Kidney (tissue), 14 donors: Measurements from ENCODE around the gene FOXN3. TPM values are rescaled to one million over a fixed set of nuclear protein-coding genes. Genes with fewer than 3 reads are reported as not detected.

Experiments used
- DNase-seq, 5 donors: peaks; one replicate each; pipeline ENCODE4 v3.0.0-alpha.2; 2013 to 2020
- FAIRE-seq: peaks from 2 replicates; lab custom pipeline; 2012; peaks lifted over from hg19 to GRCh38; lab: Jason Lieb, UNC
- H3K27ac ChIP-seq, 2 donors: one replicate each; pipeline ENCODE4 v1.7.0; 2013; ENCODE audit warnings: low read depth in 2 of 2, low read length in 2 of 2, inconsistent platforms in 1 of 2
- H3K27me3 ChIP-seq: one replicate; pipeline ENCODE4 v1.7.1; 2013; ENCODE audit warnings: low read length, inconsistent platforms; ENCODE audit not compliant: control insufficient read depth, insufficient read depth
- H3K36me3 ChIP-seq, 3 donors: one replicate each; pipeline versions ENCODE4 v1.7.0 to v1.7.1; 2013; ENCODE audit warnings: low read length in 3 of 3, control low read depth in 1 of 3, inconsistent platforms in 1 of 3; ENCODE audit not compliant: insufficient read depth in 3 of 3, control insufficient read depth in 2 of 3
- H3K4me1 ChIP-seq, 3 donors: one replicate each; pipeline versions ENCODE4 v1.7.0 to v1.7.1; 2013; ENCODE audit warnings: low read length in 3 of 3, inconsistent platforms in 1 of 3, low read depth in 1 of 3; ENCODE audit not compliant: control insufficient read depth in 2 of 3, insufficient read depth in 2 of 3
- H3K4me3 ChIP-seq, 3 donors: one replicate each; pipeline versions ENCODE4 v1.7.0 to v1.8.1; 2013; ENCODE audit warnings: low read length in 3 of 3, control low read depth in 1 of 3, inconsistent platforms in 1 of 3
- H3K9ac ChIP-seq, 3 donors: one replicate each; pipeline versions ENCODE4 v1.7.0 to v1.7.1; 2013; ENCODE audit warnings: low read length in 3 of 3, control low read depth in 1 of 3, inconsistent platforms in 1 of 3
- H3K9me3 ChIP-seq, 3 donors: one replicate each; pipeline versions ENCODE4 v1.7.0 to v1.7.1; 2013; ENCODE audit warnings: low read length in 3 of 3, control low read depth in 1 of 3, inconsistent platforms in 1 of 3; ENCODE audit not compliant: control insufficient read depth in 2 of 3, insufficient read depth in 1 of 3
- intact Hi-C: fragments of 100-400 bp; cut with DNase I; formaldehyde crosslinking; loops from one replicate; pipeline ENCODE4 v1.11.1; 2022
- polyA plus RNA-seq: library from polyadenylated mRNA; stranded (reverse); fragments of 350-450 nt; fragmentation: Illumina TruSeq; extraction: RNeasy Lipid Tissue Mini Kit (QIAGEN cat#74804); gene quantifications from one replicate; pipeline ENCODE4 v1.2.3, GENCODE V29; 2014; ENCODE audit warnings: low read depth, low replicate concordance; ENCODE audit not compliant: insufficient read depth
- total RNA-seq: library from RNA; stranded (reverse); fragmentation: NEBNext Ultra II Directional; extraction: Animal tissue kit (Norgen Biotek cat#: 25700); gene quantifications from one replicate; pipeline ENCODE4 v1.2.1, GENCODE V29; 2021
- TF ChIP-seq, protein P1 (sequence below): IDR thresholded peaks from 3 replicates; pipeline ENCODE4 v1.5.1; 2012; ENCODE audit warnings: mild to moderate bottlenecking, moderate library complexity, borderline replicate concordance; ENCODE audit not compliant: insufficient read depth; ENCODE audit errors: extremely low read depth
- donor health status: control.
- donor health status: control.
- donor health status: control.
- donor health status: control.
- donor health status: control.
- donor health status: DM: yes; HTN: yes; CAD: no.
- donor health status: Normal renal cell carcinoma (clear cell type).

Gene FOXN3
- total and polyA plus RNA-seq, 2 donors from 2014 or later, result 6.4 to 50.1 TPM

DNA sequence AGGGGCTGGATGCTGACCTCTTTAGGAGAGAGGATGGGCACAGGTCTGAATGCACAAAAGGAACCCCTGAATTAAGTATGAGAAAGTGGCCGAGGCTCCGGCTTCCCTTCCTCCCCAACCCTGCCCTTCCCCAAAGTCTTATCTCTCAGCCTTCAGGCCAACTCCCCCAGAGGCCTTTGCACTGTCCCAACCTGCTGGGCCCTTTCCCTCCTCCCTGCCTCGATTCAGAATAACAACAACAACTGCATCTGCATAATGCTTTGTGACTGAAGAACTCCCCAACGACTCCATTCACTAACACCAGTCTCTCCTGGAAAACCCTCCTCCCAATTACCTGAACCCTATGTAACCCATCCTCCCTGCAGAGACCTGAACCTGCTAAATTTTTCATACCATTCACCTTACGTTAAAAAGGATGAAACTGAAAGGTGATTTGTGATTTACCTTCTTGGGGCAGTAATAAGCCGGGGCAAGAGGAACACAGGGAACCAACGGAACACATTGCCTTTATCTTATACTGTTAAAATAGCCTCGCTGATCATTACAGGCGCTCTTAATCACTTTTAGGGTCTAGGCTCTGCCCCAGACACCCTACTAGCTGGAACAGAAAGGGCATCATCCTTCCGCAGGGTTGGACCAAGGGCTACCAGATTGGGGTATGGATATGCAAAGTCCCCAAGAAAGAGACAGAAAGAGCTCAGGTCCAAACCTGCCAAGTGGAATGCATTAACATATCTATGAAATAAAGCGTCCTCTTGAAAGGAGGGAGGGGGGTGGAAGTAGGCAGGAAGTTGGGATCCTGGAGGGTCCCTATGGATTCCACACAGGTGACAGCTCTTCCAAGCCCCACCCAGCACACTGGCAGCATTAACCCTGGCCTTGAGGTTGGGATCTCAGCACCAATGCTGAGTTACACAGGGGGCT lies 24.2 kb upstream of the FOXN3 start:
- Histone ChIP-seq H3K4me3 (no peak overlapping the region), H3K9ac (no peak overlapping the region), H3K27ac (no peak overlapping the region), H3K27me3 (no peaks in the 10 kb centered on the region), H3K4me1 (peaks cover 0 to 2% (median 0%) of the 10 kb centered on the region in 3 donors), H3K9me3 (no peaks in the 10 kb centered on the region), H3K36me3 (no peaks in the 10 kb centered on the region)
- FAIRE-seq, result no peak
- TF ChIP-seq, protein P1, sequence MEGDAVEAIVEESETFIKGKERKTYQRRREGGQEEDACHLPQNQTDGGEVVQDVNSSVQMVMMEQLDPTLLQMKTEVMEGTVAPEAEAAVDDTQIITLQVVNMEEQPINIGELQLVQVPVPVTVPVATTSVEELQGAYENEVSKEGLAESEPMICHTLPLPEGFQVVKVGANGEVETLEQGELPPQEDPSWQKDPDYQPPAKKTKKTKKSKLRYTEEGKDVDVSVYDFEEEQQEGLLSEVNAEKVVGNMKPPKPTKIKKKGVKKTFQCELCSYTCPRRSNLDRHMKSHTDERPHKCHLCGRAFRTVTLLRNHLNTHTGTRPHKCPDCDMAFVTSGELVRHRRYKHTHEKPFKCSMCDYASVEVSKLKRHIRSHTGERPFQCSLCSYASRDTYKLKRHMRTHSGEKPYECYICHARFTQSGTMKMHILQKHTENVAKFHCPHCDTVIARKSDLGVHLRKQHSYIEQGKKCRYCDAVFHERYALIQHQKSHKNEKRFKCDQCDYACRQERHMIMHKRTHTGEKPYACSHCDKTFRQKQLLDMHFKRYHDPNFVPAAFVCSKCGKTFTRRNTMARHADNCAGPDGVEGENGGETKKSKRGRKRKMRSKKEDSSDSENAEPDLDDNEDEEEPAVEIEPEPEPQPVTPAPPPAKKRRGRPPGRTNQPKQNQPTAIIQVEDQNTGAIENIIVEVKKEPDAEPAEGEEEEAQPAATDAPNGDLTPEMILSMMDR, result no peak
- no peak for DNase-seq
- intact Hi-C loops, result no loop called here

DNA sequence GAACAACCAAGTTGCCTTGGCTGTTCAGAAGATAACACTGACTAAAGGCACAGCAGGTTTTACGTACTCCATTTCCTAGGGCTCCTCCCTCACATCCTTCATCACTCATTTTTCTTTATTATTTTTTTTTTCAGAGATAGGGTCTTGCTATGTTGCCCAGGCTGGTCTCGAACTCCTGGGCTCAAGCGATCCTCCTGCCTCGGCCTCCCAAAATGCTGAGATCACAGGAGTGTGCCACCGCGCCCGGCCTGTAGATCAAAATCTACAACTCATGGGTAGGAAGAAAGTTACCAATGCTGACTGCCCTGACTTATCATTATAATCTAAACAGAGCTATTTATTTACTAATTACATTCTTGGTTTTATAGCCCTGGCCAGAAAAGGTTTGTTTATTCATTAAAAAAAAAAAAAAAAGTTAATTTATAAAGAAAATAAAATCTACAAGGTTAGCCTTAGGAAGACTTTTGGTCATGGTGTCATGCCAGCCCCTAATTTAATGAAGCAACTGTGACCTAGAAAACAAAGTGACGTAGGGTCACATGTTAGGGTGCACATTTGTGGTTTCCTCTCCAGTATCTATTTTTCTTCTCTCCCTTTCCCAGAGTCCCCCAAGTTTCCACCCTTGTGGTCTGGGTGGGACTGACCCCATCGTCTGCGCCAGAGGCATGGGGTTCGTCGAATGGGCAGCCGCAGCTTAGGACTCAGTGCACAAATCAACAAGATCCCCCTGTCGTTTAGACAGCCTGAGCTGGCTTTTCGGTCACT lies 19.0 kb upstream of the FOXN3 start:
- Histone ChIP-seq H3K4me3 (no peak overlapping the region), H3K27me3 (no peaks in the 10 kb centered on the region), H3K9ac (no peak overlapping the region), H3K27ac (no peak overlapping the region), H3K4me1 (peaks cover 0 to 3% (median under 1%) of the 10 kb centered on the region in 3 donors), H3K36me3 (no peaks in the 10 kb centered on the region), H3K9me3 (no peaks in the 10 kb centered on the region)
- FAIRE-seq, result no peak
- no peak for DNase-seq
- TF ChIP-seq, protein P1, result no peak
- intact Hi-C loops, result no loop called here

DNA sequence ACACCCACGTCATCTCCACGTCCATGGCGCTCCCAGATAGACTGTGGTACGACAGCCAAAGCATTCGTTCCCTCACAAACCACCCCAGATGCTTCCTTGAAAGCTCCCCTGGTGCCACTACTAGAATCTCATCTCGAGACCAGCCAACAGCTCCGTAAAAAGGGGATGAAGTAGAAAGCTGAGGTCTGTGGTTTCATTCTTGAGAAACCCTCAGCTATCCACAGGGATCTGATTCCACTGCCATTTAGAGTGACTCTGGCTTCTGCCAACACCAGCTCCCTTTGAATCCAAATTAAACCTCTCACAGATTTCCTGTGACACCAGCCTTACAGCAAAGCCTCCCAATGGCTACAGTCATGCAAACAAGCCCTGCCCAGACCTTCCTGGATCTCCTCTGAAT lies 18.5 kb upstream of the FOXN3 start:
- Histone ChIP-seq H3K27me3 (no peaks in the 10 kb centered on the region), H3K9ac (no peak overlapping the region), H3K27ac (no peak overlapping the region), H3K4me1 (peaks cover 0 to 8% (median 5%) of the 10 kb centered on the region in 3 donors), H3K36me3 (no peaks in the 10 kb centered on the region), H3K4me3 (no peak overlapping the region), H3K9me3 (no peaks in the 10 kb centered on the region)
- DNase-seq (no peak), FAIRE-seq (no peak)
- intact Hi-C loops, result no loop called here
- TF ChIP-seq, protein P1, result no peak
